ENCODE results near the gene AIG1. TPM values are rescaled to one million over a fixed set of nuclear protein-coding genes. Genes with fewer than 3 reads are reported as not detected.

The AIG1 gene
- total RNA-seq, 3 donors from 2014 or later (not counting 1 experiment from before 2014, with no cell fraction given): 5.6 to 8.9 (median 6.2) TPM

DNA sequence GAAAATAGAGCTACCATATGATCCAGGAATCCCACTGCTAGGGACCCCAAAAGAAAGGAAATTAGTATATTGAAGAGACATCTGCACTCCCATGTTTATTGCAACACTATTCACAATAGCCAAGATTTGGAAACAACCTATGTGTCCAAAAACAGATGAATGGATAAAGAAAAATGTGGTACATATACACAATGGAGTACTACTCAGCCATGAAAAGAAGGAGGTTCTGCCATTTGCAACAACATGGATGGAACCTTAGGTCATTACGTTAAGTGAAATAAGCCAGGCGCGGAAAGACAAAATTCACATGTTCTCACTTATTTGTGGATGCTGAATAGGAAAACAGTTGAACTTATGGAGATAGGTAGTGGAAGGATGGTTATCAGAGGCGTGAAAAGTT is 252.5 kb downstream of the AIG1 start:
- Mint-ChIP-seq H3K36me3 (peaks cover 14% of the 10 kb centered on the region), H3K27ac (no peak overlapping the region), H3K4me3 (no peak overlapping the region), H3K4me1 (no peaks in the 10 kb centered on the region), H3K9me3 (peaks cover 11 to 13% of the 10 kb centered on the region in 2 donors), H3K27me3 (ENCODE audit: low read depth in 2 of 2) (peaks cover 9 to 20% of the 10 kb centered on the region in 2 donors)
- no peak overlapping the region for H3K4me3 ChIP-seq (ENCODE audit: low read length)
- H3K36me3 ChIP-seq (ENCODE audit: control insufficient read depth, insufficient read depth, low read length): no peaks in the 10 kb centered on the region
- intact Hi-C loops (cut with micrococcal nuclease): no loop called here
- WGBS (ENCODE audit: insufficient coverage): 94% methylated on average over 4 of the region's 4 CpGs
- no peak overlapping the region for H3K27ac ChIP-seq (ENCODE audit: low read length)
- H3K9me3 ChIP-seq (ENCODE audit: control insufficient read depth, insufficient read depth, low read length): no peaks in the 10 kb centered on the region
- no peak for ATAC-seq
- TF ChIP-seq, protein P1, sequence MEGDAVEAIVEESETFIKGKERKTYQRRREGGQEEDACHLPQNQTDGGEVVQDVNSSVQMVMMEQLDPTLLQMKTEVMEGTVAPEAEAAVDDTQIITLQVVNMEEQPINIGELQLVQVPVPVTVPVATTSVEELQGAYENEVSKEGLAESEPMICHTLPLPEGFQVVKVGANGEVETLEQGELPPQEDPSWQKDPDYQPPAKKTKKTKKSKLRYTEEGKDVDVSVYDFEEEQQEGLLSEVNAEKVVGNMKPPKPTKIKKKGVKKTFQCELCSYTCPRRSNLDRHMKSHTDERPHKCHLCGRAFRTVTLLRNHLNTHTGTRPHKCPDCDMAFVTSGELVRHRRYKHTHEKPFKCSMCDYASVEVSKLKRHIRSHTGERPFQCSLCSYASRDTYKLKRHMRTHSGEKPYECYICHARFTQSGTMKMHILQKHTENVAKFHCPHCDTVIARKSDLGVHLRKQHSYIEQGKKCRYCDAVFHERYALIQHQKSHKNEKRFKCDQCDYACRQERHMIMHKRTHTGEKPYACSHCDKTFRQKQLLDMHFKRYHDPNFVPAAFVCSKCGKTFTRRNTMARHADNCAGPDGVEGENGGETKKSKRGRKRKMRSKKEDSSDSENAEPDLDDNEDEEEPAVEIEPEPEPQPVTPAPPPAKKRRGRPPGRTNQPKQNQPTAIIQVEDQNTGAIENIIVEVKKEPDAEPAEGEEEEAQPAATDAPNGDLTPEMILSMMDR (IDR thresholded peaks at IDR 0.05): no peak
- H3K4me1 ChIP-seq (ENCODE audit: control insufficient read depth, insufficient read depth, low read length): no peaks in the 10 kb centered on the region
- no peak for DNase-seq
- no peaks in the 10 kb centered on the region for H3K27me3 ChIP-seq (ENCODE audit: control insufficient read depth, insufficient read depth, low read length)

DNA sequence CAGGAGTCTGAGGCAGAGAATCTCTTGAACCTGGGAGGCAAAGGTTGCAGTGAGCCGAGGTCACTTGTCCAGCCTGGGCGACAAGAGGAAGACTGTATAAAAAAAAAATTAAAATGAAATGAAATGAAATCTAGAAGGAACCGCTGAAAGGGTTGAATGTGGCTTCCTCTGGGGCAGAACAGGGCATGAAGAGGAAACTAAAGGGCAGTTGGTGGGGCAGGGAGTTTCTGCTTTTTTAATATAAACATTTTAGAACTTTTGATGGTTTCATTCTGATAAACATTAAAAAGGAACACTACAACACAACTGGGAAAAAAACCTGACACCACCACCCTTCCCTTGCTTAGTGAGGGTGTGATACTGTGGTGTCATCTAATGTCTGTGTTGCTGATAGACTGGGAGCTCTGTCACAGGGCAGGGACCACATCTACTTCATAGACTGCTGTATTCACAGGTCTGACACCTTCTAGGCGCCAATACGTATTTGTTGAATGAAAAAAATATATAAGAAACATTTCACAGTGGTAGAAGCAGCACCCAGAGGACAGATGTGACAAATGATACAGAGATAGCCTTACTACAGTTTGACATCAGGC is 260.9 kb downstream of the AIG1 start:
- Mint-ChIP-seq H3K27me3 (ENCODE audit: low read depth in 2 of 2) (peaks cover 0 to 11% of the 10 kb centered on the region in 2 donors), H3K9me3 (peaks cover 0 to 6% of the 10 kb centered on the region in 2 donors), H3K27ac (no peak overlapping the region), H3K4me3 (no peak overlapping the region), H3K36me3 (peaks cover 14% of the 10 kb centered on the region), H3K4me1 (peaks cover 0 to 6% of the 10 kb centered on the region in 2 donors)
- H3K4me3 ChIP-seq (ENCODE audit: low read length): no peak overlapping the region
- ATAC-seq (peak; percentile 74 to 94 (median 75)), DNase-seq (no peak)
- no peaks in the 10 kb centered on the region for H3K4me1 ChIP-seq (ENCODE audit: control insufficient read depth, insufficient read depth, low read length)
- TF ChIP-seq, protein P1 (IDR thresholded peaks at IDR 0.05): no peak
- H3K9me3 ChIP-seq (ENCODE audit: control insufficient read depth, insufficient read depth, low read length): no peaks in the 10 kb centered on the region
- 24% methylated on average over 5 of the region's 5 CpGs for WGBS (ENCODE audit: insufficient coverage)
- no peaks in the 10 kb centered on the region for H3K27me3 ChIP-seq (ENCODE audit: control insufficient read depth, insufficient read depth, low read length)
- intact Hi-C loops (cut with micrococcal nuclease): no loop called here
- H3K27ac ChIP-seq (ENCODE audit: low read length): no peak overlapping the region
- H3K36me3 ChIP-seq (ENCODE audit: control insufficient read depth, insufficient read depth, low read length): no peaks in the 10 kb centered on the region

DNA sequence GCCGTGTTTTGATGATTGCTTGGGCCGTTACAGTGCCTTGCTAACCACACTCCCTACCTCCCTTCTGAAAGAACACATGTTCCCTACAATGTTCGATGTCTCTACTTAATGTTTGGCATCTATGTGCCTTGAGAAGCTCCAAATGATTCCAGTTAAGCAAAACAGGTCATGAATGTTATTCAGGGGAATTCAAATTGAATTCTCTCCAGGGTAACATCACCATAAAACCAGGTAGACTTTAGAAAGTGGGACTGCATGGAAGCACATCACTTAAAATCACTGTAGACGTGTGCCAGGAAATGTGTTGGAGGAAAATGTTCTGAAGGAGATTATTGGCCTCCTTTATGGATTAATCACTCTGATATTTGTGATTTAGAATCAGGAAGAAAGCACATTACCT is 261.7 kb downstream of the AIG1 start:
- peaks cover 9% of the 10 kb centered on the region for H3K36me3 Mint-ChIP-seq
- no peak overlapping the region for H3K27ac Mint-ChIP-seq
- H3K27me3 Mint-ChIP-seq (ENCODE audit: low read depth in 2 of 2): peaks cover 0 to 11% of the 10 kb centered on the region in 2 donors
- no peaks in the 10 kb centered on the region for H3K27me3 ChIP-seq (ENCODE audit: control insufficient read depth, insufficient read depth, low read length)
- no peaks in the 10 kb centered on the region for H3K9me3 ChIP-seq (ENCODE audit: control insufficient read depth, insufficient read depth, low read length)
- H3K9me3 Mint-ChIP-seq: peaks cover 0 to 6% of the 10 kb centered on the region in 2 donors
- TF ChIP-seq, protein P1 (IDR thresholded peaks at IDR 0.05): no peak
- no peaks in the 10 kb centered on the region for H3K4me1 ChIP-seq (ENCODE audit: control insufficient read depth, insufficient read depth, low read length)
- peaks cover 0 to 6% of the 10 kb centered on the region in 2 donors for H3K4me1 Mint-ChIP-seq
- no peaks in the 10 kb centered on the region for H3K36me3 ChIP-seq (ENCODE audit: control insufficient read depth, insufficient read depth, low read length)
- no peak for ATAC-seq
- H3K27ac ChIP-seq (ENCODE audit: low read length): no peak overlapping the region
- DNase-seq: no peak
- H3K4me3 Mint-ChIP-seq: no peak overlapping the region
- H3K4me3 ChIP-seq (ENCODE audit: low read length): no peak overlapping the region
- intact Hi-C loops (cut with micrococcal nuclease): no loop called here
- 56% methylated on average over 4 of the region's 4 CpGs for WGBS (ENCODE audit: insufficient coverage)
